GOT3 (cell line): Measurements from ENCODE around the gene CEND1.
"Not testable (repeated sequence)": the region's sequence is repeated elsewhere in the genome, so short reads cannot be mapped to it uniquely, and the experiment has no call there.

Experiments
- DNase-seq: peaks from one replicate; lab custom pipeline; 2025; ENCODE audit warnings: mixed read lengths; lab: John Stamatoyannopoulos, UW

Gene CEND1

GRCh38 chr11:763549-764321, 26.2 kb downstream of the CEND1 start:
- DNase-seq, result no peak

DNA sequence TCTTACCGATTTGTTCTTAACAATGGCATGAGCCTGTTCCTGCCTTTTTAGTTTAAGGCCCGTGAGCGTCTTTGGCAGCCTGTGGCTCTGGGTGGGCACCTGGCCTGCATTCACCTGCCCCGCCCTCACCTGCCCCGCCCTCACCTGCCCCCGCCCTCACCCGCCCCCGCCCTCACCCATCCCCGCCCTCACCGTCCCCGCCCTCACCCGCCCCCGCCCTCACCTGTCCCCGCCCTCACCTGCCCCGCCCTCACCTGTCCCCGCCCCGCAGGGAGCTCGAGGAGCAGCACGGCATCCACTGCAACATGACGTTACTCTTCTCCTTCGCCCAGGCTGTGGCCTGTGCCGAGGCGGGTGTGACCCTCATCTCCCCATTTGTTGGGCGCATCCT, 26.8 kb downstream of the CEND1 start:
- no peak for DNase-seq

- DNase-seq, result no peak
Observed at GRCh38 chr11:762421-763072, 27.3 kb downstream of the CEND1 start.

- DNase-seq, result no peak
Observed at GRCh38 chr11:761526-762108, 28.3 kb downstream of the CEND1 start.

DNA sequence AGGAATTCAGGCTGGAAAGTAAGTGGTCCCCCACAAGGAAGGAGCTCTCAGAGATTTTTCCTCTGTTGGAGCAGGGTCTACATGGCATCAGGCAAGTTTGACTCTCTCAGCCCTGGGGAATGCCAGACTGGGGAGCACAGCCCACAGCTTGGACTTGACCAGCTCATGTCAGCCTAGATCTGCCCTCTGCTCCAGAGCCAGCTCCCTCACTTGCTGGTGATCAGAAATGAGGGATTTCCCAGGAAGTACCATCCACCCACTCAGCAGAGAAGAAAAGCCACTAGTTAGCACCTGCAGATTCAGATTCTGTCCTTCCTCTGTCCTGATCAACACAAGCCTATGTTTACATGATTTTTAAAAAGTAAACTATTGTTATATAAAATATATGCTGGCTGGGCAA, 29.7 kb downstream of the CEND1 start:
- DNase-seq, result no peak

DNA sequence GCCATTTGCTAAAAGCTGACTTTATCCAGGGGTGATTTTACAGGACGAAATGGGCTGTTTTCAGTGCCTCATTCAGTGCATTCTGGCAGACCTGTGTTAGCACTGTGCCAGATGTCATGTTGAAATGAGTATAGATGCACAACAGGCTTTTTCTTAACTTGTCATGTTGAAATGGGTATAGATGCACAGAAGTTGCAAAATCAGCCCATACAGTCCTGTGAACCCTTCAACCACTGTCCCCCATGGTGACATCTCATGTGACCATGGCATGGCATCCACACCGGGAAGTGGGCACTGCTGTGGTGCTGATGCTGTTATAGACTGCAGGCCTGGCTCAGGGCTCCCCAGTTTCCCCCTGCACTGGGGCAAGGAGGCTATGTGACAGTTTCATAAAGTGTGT, 40.2 kb downstream of the CEND1 start:
- no peak for DNase-seq

DNA sequence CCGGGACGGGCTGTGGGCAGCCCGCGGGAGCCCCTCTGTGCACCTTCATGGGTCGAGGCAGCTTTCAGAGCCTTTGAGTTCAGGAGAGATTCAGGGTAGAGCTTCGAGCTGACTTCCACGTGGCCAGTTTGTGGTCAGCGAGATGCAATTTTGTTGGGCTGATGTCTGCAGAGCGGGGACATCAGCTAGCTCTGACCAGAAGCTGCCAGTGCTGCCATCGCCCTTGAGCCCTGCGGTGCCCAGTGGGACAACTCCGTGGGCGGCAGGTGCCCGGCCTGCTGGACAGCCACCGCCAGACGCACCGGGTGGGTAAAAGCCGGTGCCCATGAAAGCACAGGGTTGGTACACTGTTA, 41.9 kb downstream of the CEND1 start:
- no peak for DNase-seq

GRCh38 chr11:747158-748006, 42.5 kb downstream of the CEND1 start, which contains the start of gene TALDO1:
Gene TALDO1, plus strand, starts transcription at chr11:747464. Its CDS starts 18 bp downstream, at chr11:747482.
- DNase-seq, result peak; percentile 37

DNA sequence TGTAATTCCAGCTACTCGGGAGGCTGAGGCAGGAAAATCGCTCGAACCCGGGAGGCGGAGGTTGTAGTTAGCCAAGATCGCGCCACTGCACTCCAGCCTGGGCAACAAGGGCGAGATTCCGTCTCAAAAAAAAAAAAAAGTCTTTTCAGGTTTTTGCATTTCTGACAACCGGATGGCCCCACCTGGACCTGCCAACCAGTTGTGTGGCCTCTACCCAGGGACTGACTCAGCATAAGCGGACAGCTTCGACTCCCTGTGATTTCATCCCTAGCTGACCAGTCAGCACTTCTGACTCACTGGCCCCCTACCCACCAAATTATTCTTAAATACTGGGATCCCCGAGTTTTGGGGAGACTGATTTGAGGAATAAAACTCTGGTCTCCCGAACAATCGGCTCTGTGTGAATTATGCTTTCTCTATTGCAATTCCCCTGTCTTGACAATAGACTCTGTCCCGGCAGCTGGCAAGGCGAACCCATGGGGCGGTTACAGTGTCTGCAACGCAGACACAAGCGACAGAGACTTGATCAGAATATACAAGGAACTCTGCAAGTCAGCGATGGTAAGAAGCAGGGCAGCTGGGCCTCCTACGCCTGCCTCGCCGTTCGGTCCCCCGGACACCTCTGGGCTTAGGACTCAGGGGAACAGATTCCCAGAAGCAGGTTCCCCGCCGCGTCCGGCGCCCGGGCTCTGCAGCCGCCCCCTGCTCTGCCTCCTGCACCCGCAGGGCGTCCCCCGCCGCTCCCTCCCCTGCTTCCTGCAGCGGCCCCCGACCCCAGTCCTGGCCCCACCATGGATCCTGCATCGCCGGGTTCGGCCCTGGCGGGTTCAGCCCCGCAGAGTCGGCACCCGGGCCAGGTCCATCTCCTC, 43.4 kb downstream of the CEND1 start:
- no peak for DNase-seq

DNA sequence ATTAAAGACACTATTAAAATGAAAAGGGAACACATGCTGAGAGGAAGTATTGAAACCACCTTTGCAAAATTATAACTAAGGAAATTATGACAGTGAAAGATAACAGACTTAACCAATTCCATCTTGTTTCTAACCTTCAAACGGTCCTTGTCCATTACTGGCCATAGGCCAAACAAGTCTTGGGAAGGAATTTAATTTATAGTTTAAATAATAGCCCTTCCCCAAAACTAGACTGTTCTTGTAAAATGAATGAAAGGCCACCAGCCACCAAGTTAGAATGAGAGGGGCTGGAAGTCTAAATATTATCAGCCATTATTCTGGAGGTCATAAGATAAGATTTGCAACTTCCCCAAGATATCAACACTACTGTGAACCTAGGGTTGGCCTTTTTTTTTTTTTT, 44.5 kb downstream of the CEND1 start:
- DNase-seq, result no peak

DNA sequence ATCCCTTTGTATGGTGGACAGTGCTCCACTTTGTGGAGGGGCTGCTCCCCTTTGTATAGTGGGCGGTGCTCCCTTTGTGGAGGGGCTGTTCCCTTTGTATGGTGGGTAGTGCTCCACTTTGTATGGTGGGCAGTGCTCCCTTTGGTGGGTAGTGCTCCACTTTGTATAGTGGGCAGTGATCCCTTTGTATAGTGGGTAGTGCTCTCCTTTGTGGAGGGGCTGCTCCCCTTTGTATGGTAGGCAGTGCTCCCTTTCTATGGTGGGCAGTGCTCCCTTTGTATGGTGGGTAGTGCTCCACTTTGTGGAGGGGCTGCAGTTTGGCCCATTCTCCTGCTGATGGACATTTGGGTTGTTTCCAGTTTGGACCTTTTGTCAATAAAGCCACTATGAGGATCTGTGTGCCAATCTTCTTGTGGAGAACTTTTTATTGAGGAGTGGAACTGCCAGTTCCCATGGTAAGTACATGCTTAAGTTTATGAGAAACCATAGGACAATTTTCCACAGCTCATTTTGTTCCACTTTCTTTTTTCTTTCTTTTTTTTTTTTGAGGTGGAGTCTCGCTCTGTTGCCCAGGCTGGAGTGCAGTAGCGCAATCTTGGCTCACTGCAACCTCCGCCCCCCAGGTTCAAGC, 47.2 kb downstream of the CEND1 start:
- DNase-seq, result no peak

GRCh38 chr11:742156-742546, 47.7 kb downstream of the CEND1 start:
- DNase-seq, result no peak

DNA sequence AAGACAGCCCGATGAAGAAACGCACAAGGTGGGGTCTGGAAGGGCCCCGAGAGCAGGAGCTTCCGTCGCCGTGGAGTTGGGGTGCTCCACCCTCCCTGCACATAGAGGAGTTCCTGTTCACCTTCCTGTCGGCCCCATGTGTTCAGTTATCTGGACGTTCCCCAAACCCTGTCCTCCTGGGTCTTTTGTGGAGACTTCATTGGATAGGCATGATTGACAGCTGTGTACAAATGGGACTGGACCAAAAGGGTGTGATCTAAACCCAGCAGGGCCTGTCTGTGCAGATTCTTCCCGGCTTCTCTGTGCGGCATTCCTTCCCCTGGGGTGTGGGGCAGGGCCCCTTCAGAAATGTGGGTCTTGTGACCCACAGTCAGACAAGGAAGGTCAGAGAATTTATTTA, 52.0 kb downstream of the CEND1 start:
- DNase-seq, result not testable (repeated sequence)

DNA sequence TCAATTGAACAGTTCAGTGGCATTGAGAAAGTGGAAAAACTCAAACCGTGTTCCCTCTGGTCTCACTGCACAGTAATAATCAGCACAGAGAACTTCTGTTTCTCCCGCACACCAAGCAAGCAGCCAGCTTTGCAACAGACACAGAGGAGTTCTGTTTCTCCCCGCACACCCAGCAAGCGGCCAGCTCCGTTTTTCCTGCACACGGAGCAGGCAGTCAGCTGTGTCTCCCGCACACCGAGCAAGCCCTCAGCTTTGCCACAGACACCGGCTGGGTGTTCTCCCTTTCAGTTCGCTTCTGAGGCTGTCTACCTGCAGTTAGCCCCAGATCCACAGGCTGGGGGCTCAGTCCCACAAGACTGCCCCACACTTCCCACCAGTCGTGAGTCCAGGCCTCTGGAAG, 52.5 kb downstream of the CEND1 start:
- DNase-seq, result no peak
